Sigmoid colon (tissue), 7 donors: ENCODE data around the gene RNF17. TPM values are rescaled to one million over a fixed set of nuclear protein-coding genes. Genes with fewer than 3 reads are reported as not detected.
"Not testable (repeated sequence)": the region's sequence is repeated elsewhere in the genome, so short reads cannot be mapped to it uniquely, and the experiment has no call there.

Source experiments
- DNase-seq: peaks from one replicate; pipeline ENCODE4 v3.0.0-alpha.2; 2019
- H3K27ac ChIP-seq, 4 donors: fragments of 200-600 bp; sonication (generic); one replicate each; pipeline ENCODE4 v1.5.1; 2016 to 2019; ENCODE audit warnings: mild to moderate bottlenecking in 1 of 4
- H3K27me3 ChIP-seq, 3 donors: fragments of 200-600 bp; sonication (generic); one replicate each; pipeline ENCODE4 v1.5.1; 2019; ENCODE audit warnings: mild to moderate bottlenecking in 1 of 3
- H3K36me3 ChIP-seq, 4 donors: fragments of 200-600 bp; sonication (generic); one replicate each; pipeline ENCODE4 v1.5.1; 2016 to 2019
- H3K4me1 ChIP-seq, 4 donors: fragments of 200-600 bp; sonication (generic); one replicate each; pipeline ENCODE4 v1.5.1; 2017 to 2019
- H3K4me3 ChIP-seq, 4 donors: fragments of 200-600 bp; sonication (generic); one replicate each; pipeline ENCODE4 v1.5.1; 2017 to 2019; ENCODE audit warnings: mild to moderate bottlenecking in 2 of 4, moderate library complexity in 1 of 4
- H3K9me3 ChIP-seq, 4 donors: fragments of 200-600 bp in 3 of 4; sonication (generic) in 3 of 4; one replicate each; pipeline versions ENCODE4 v1.5.1 to v1.6.1; 2013 to 2019
- EP300 ChIP-seq, 4 donors: sonication (generic); formaldehyde crosslinking; IDR thresholded peaks; one replicate each; pipeline ENCODE4 v1.6.1; 2017; ENCODE audit warnings: antibody characterized with exemption in 4 of 4
- POLR2A ChIP-seq, 2 donors: fragments of 450-650 bp; IDR thresholded peaks; one replicate each; pipeline ENCODE4 v1.6.1; 2016; ENCODE audit warnings: antibody characterized with exemption in 2 of 2, mild to moderate bottlenecking in 2 of 2, moderate library complexity in 2 of 2
- POLR2AphosphoS5 ChIP-seq, 4 donors: sonication (generic); formaldehyde crosslinking; IDR thresholded peaks; one replicate each; pipeline ENCODE4 v1.6.1; 2017; ENCODE audit warnings: antibody characterized with exemption in 4 of 4
- WGBS, 2 donors: extraction: QIAGEN DNeasy Blood & Tissue Kit; methylation state at CpG; one replicate each; pipeline ENCODE4 v1.1.7; 2013; 5-methylcytosine and 5-hydroxymethylcytosine counted together
- intact Hi-C: fragments of 100-400 bp; cut with DNase I; formaldehyde crosslinking; loops from one replicate; pipeline ENCODE4 v1.15.1; 2023
- polyA plus RNA-seq, 3 donors: library from polyadenylated mRNA; stranded (reverse); fragments of 200-250 nt; gene quantifications; one replicate each; pipeline ENCODE4 v1.2.3, GENCODE V29; 2013
- total RNA-seq, 4 donors: library from RNA; depleted of rRNA; stranded (reverse); fragments of >200 nt; gene quantifications; one replicate each; pipeline ENCODE4 v1.1.0, GENCODE V29; 2016
- TF ChIP-seq, protein P1 (sequence below), 4 experiments: fragments of 450-650 bp in 3 of 4; fragments of 200-600 bp in 1 of 4; IDR thresholded peaks; one replicate each; pipeline ENCODE4 v1.5.1; 2016 to 2019; ENCODE audit warnings: antibody characterized with exemption in 4 of 4, mild to moderate bottlenecking in 3 of 4, moderate library complexity in 2 of 4
- donor health status: healthy with polysubstance abuse.
- donor health status: Bipolar disorder and iron deficiency.
- donor health status: healthy.

Gene RNF17
- total and polyA plus RNA-seq, 7 donors: 0.16 to 1.4 (median 0.55) TPM; not detected in 4

DNA sequence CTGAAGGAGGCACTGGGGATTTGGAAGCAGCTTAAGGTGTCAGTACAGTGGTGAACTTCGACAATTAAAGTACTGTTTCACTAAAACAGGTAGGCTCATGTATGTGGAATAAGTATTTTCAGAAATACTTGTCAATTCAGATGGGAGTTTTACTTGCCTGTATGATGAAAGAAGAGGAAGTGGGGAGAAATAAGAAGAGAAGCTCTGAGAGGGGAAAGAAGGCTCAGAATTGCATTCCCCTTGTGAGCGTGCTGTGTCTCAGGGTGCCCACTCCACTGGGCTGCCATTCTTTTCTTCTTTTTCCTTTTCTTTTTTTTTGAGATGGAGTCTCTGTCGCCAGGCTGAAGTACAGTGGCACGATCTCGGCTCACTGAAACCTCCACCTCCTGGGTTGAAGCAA lies 38.6 kb upstream of the RNF17 start:
- TF ChIP-seq POLR2AphosphoS5 (IDR thresholded peaks at IDR 0.05): no peak
- H3K36me3 ChIP-seq: no peaks in the 10 kb centered on the region
- H3K4me3 ChIP-seq: no peak overlapping the region
- 84 to 87% methylated on average over 5 of the region's 5 CpGs for WGBS, 2 donors
- intact Hi-C loops: no loop called here
- H3K27ac ChIP-seq: no peak overlapping the region
- no peaks in the 10 kb centered on the region for H3K4me1 ChIP-seq
- H3K9me3 ChIP-seq: no peaks in the 10 kb centered on the region
- no peak for DNase-seq
- no peaks in the 10 kb centered on the region for H3K27me3 ChIP-seq

DNA sequence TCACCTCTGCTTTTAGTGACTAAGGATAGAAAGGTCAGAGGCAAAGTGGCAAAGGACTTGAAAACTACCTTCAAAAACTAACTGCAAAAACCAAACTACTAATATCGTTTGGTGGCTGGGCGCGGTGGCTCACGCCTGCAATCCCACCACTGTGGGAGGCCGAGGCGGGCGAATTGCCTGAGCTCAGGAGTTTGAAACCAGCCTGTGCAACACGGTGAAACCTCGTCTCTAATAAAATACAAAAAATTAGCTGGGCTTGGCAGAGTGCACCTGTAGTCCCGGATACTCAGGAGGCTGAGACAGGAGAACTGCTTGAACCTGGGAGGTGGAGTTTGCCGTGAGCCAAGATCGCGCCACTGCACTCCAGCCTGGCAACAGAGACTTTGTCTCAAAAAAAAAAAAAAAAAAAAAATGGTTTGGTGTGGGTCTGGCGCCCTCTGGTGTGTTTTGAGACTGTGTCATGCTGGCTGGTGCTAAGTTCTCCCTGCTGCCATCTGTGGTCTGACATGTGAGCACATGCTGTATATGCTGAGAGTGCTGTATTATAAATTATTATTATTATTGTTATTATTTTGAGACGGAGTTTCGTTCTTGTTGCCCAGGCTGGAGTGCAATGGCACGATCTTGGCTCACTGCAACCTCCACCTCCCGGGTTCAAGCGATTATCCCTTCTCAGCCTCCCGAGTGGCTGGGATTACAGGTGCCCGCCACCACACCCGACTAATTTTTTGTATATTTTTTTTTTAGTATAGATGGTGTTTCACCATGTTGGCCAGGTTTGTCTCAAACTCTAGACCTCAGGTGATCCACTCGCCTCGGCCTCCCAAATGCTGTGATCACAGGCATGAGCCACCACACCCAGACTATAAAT lies 36.0 kb upstream of the RNF17 start:
- Histone ChIP-seq H3K36me3 (no peaks in the 10 kb centered on the region), H3K4me1 (no peaks in the 10 kb centered on the region), H3K27me3 (no peaks in the 10 kb centered on the region), H3K9me3 (no peaks in the 10 kb centered on the region), H3K4me3 (no peak overlapping the region), H3K27ac (no peak overlapping the region)
- intact Hi-C loops: no loop called here
- WGBS, 2 donors: 62 to 63% methylated on average over 24 of the region's 24 CpGs
- no peak for DNase-seq
- TF ChIP-seq, protein P1, sequence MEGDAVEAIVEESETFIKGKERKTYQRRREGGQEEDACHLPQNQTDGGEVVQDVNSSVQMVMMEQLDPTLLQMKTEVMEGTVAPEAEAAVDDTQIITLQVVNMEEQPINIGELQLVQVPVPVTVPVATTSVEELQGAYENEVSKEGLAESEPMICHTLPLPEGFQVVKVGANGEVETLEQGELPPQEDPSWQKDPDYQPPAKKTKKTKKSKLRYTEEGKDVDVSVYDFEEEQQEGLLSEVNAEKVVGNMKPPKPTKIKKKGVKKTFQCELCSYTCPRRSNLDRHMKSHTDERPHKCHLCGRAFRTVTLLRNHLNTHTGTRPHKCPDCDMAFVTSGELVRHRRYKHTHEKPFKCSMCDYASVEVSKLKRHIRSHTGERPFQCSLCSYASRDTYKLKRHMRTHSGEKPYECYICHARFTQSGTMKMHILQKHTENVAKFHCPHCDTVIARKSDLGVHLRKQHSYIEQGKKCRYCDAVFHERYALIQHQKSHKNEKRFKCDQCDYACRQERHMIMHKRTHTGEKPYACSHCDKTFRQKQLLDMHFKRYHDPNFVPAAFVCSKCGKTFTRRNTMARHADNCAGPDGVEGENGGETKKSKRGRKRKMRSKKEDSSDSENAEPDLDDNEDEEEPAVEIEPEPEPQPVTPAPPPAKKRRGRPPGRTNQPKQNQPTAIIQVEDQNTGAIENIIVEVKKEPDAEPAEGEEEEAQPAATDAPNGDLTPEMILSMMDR (IDR thresholded peaks at IDR 0.05): peak; percentile 34 to 64 (median 46)
- TF ChIP-seq POLR2AphosphoS5 (IDR thresholded peaks at IDR 0.05): no peak

DNA sequence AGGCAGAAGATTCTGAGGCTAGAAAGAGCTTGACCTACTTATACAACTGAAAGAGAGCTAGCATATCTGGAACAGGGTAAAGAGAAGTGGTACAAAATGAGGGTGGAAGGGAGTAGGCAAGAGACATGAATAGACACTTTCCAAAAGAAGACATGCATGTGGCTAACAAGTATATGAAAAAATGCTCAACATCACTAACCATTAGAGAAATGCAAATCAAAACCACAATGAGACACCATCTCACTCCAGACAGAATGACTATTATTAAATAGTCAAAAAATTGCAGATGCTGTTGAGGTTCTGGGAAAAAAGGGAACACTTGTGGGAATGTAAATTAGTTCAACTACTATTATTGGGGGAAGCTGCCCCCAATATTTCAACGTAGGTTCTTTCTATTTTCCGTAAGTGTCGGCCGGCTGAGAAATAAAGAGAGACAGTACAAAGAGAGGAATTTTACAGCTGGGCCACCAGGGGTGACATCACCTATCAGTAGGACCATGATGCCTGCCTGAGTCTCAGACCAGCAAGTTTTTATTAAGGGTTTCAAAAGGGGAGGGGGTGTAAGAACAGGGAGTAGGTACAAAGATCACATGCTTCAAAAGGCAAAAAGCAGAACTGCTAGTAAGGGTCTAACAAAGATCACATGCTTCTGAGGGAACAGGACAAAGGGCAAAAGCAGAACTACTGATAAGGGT lies 32.9 kb upstream of the RNF17 start:
- H3K9me3 ChIP-seq, DNase-seq, H3K27ac ChIP-seq, H3K27me3 ChIP-seq, H3K4me3 ChIP-seq, intact Hi-C loops, H3K4me1 ChIP-seq, H3K36me3 ChIP-seq: not testable (repeated sequence)
- 86 to 95% methylated on average over 4 of the region's 4 CpGs for WGBS, 2 donors

DNA sequence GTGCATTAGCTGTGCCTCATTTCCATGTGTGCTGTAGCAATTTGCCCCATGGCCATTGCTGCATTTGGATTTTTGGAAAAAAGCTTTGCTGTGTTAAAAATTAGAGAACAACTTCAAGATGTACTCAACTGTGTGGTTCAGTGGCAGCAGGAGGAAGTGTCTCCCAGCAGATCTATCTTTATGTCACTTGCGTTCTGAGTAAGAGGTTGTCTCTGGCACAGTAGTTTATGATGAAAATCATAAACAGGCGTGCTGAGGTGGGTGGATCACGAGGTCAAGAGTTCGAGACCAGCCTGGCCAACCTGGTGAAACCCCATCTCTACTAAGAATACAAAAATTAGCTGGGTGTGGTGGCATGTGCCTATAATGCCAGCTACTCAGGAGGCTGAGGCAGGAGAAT lies 29.0 kb upstream of the RNF17 start:
- TF ChIP-seq, protein P1 (IDR thresholded peaks at IDR 0.05): no peak
- TF ChIP-seq POLR2A (IDR thresholded peaks at IDR 0.05) (no peak), POLR2AphosphoS5 (IDR thresholded peaks at IDR 0.05) (no peak), EP300 (IDR thresholded peaks at IDR 0.05) (no peak)
- no peak overlapping the region for H3K27ac ChIP-seq
- H3K4me1 ChIP-seq: no peaks in the 10 kb centered on the region
- WGBS, 2 donors: 33 to 63% methylated on average over 4 of the region's 4 CpGs
- H3K36me3 ChIP-seq: no peaks in the 10 kb centered on the region
- no peak for DNase-seq
- no peak overlapping the region for H3K4me3 ChIP-seq
- intact Hi-C loops: no loop called here
- H3K9me3 ChIP-seq: no peaks in the 10 kb centered on the region
- H3K27me3 ChIP-seq: no peaks in the 10 kb centered on the region

DNA sequence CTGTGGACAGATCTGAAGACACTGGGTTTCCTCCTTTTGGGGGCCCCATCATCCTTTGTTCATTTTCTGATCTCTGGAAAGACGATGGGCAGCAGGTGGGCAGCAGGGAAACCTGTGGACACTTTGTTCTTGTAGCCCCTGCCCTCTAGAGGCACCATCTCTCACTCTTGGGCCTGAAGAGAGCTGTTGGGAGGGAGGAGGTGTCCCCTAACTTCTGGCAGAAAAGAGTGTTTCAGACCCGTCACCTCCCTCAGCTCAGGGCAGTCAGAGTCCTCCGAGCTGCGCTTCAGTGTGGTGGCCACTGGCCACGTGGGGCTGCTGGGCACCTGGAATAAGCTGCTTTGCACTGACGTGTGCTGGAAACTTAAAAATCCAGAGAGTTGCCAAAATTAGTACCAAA lies 26.9 kb upstream of the RNF17 start:
- intact Hi-C loops: no loop called here
- no peak for DNase-seq
- no peaks in the 10 kb centered on the region for H3K4me1 ChIP-seq
- H3K9me3 ChIP-seq: no peaks in the 10 kb centered on the region
- H3K4me3 ChIP-seq: no peak overlapping the region
- WGBS, 2 donors: 78 to 83% methylated on average over 6 of the region's 6 CpGs
- no peaks in the 10 kb centered on the region for H3K27me3 ChIP-seq
- TF ChIP-seq POLR2A (IDR thresholded peaks at IDR 0.05) (no peak), POLR2AphosphoS5 (IDR thresholded peaks at IDR 0.05) (no peak)
- H3K36me3 ChIP-seq: no peaks in the 10 kb centered on the region
- no peak overlapping the region for H3K27ac ChIP-seq

DNA sequence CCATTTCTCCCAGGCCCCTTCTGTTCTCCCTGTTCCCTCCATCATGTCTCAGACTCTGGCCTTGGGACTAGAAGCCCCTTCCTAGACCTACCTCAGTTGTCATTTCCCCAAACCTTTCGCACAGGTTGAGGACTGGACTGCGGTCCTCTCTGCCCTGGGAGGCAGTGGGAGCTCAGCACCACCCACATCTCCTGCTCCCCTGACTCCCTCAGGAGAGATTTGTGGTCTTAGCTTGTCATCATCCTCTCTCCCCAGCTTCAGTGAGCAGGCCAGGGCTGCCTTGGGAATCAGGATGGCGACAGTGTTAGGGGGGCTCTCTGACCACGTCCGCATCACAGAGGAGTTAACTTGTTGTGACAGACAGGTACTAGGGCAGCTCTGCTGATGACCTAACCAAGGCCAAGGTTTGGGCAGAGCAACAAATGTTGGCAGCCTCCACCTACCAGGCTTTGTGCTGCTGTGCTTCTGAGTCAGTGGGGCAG lies 25.6 kb upstream of the RNF17 start:
- no peak for TF ChIP-seq POLR2A (IDR thresholded peaks at IDR 0.05)
- DNase-seq: no peak
- Histone ChIP-seq H3K4me1 (no peaks in the 10 kb centered on the region), H3K36me3 (no peaks in the 10 kb centered on the region), H3K9me3 (no peaks in the 10 kb centered on the region), H3K4me3 (no peak overlapping the region), H3K27me3 (no peaks in the 10 kb centered on the region), H3K27ac (no peak overlapping the region)
- WGBS, 2 donors: 94 to 95% methylated on average over 5 of the region's 5 CpGs
- intact Hi-C loops: no loop called here
